HG03280 (cell line): ENCODE results near the gene RIC8A.
"Not testable (repeated sequence)": the region's sequence is repeated elsewhere in the genome, so short reads cannot be mapped to it uniquely, and the experiment has no call there.

Experiments
- ATAC-seq: cut with Tn5 transposase; IDR thresholded peaks from one replicate; pipeline ENCODE4 v1.9.1; 2021; ENCODE audit warnings: mild to moderate bottlenecking, moderate library complexity; ENCODE audit not compliant: unreplicated experiment

The RIC8A gene

DNA sequence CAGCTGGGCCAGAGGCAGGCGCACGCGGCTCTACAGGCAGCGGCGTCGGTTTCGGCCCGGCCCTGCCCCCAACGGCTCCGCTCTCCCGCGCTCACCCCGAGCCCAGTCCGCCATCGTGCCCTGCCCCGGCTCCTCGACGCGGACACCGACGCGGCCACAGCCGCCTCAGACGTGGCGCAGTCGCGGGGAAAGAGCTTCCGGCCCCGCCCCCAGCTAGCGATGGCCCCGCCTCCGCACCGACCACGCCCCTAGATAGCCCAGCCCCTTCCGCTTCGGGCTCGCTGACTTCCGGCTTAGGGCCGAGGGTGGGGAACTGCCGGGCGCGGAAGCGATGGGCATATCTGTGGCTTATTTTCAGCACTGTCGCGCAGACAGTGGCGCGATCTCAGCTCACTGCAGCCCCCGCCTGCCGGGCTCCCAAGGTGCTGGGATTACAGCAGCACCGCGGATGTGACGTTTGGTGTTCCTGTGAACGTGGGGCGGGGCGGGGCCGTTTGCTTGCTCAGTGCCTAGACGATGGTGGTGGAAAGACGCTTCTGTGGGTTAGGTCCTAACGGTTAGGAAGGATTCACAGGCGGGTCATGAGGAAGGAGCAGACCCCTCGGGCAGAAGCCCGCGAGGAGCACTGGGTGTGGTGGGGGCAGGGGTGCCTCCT lies at the start of gene RIC8A, which contains the start of gene BET1L:
Gene RIC8A (plus strand): TSS at position 501 of the 655 bp plus-strand sequence. CDS start 1,147 bp downstream, outside the sequence.
Gene BET1L (minus strand): TSS at position 192 of the 655 bp plus-strand sequence. CDS start 78 bp downstream, at position 114.
- ATAC-seq: peak; percentile 82

DNA sequence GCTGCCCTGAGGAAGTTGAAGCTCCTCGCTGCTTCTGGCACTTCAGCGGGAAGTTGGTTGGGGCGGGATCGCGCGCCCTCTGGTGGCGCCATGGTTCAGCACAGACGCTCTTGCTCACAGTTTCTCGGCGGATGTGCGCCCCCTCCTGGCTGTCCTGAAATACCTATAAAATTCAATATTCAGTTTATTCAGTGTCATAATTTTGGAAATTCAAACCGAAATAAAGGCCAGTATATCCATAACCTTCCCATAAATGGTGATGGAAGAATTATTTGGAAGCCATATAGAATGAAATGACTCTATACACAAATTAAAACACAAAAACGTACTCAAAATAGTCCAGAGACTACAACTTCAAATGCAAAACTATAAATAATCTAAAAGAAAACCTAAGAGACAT lies 27.3 kb upstream of the RIC8A start:
- ATAC-seq: not testable (repeated sequence)

GRCh38 chr11:189200-189783 lies 18.2 kb upstream of the RIC8A start:
- not testable (repeated sequence) for ATAC-seq

- ATAC-seq: peak; percentile 85
Observed at GRCh38 chr11:189843-190311, 17.6 kb upstream of the RIC8A start.

DNA sequence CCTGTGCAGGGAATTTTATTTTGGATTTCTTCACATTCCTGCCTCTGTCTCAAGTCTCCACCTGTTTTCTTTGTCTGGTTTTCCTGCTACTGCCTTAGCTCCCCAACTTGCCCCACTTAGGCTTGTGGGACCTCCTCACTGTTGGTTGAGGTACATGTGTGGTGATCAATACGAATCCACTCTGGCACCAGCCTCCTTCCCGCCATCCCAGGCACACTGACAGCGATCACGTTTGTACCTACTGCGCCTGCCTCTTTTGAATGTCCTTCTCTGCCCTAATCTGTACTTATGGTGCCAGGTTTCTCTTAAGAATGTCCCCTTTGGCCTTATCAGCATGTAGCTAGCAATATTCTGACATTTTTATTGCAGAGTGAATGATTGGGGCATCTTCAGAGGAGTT lies 17.0 kb upstream of the RIC8A start:
- ATAC-seq: not testable (repeated sequence)

GRCh38 chr11:191490-192478 lies 15.7 kb upstream of the RIC8A start:
- ATAC-seq: not testable (repeated sequence)

DNA sequence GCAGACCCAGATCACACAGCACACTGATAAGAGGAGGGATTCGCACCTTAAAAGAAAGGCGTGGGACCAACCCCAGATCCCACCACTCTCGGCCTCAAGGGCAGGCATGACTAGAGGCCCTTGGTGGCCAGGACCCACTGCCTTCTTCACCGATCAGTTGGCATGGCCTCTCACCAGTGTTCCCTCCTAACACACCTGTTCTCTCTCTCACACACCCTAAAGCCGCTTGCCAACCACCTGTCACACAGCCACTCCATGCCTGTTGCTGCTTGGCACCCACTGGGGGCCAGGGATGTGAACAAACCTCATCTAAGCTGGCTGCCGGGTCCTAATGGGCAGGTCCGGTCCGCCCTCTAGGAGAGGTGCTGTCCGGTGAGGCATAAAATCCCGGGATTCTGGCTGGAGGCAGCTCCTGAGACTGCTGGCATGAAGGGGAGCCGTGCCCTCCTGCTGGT lies 14.8 kb upstream of the RIC8A start, which contains the start of gene SCGB1C1:
Gene SCGB1C1 (plus strand): TSS at position 405 of the 455 bp plus-strand sequence. CDS start 22 bp downstream, at position 427.
- ATAC-seq: not testable (repeated sequence)

- not testable (repeated sequence) for ATAC-seq
Observed at GRCh38 chr11:193481-193880, 14.0 kb upstream of the RIC8A start.

DNA sequence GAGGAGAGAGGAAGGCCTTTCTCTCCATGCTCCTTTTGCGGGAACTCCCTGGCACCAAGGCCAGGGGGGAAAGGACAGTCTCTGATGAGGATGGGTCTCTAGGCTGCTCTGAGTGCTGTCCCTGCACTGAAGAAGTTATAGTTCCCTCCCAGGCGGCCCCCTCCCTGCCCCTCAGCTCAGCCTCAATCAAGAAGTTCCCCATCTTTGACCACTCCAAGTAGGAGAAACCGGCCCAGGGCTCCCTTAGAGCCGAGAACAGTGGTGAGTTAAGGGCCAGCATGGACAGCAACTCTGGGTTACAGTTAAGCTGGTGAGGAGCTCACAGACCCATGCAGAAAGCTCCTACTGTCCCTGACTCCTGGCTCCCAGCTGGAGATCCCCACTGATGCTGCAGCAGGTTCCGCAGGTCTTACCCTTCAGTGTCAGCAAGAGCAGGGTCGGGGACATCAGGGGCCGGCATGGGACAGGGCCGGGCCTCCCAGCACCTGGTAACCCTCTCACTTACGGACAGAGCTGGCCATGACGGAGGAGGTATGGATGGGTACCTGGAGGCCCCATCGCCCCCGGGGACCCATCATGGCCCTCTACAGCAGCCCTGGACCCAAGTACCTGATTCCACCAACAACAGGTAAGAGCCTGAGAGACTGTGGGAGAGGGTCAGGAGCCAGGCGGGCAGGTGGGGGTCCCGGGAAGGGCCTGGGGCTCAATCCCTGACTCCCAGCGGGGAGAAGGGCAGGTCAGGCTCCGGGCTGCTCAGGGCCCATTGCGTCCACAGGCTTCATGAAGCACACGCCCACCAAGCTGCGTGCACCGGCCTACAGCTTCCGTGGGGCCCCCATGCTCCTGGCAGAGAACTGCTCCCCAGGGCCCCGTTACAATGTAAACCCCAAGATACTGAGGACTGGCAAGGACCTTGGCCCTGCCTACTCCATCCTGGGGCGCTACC lies 10.4 kb upstream of the RIC8A start:
- ATAC-seq: no peak

- no peak for ATAC-seq
Observed at GRCh38 chr11:197741-198235, 9.7 kb upstream of the RIC8A start.

DNA sequence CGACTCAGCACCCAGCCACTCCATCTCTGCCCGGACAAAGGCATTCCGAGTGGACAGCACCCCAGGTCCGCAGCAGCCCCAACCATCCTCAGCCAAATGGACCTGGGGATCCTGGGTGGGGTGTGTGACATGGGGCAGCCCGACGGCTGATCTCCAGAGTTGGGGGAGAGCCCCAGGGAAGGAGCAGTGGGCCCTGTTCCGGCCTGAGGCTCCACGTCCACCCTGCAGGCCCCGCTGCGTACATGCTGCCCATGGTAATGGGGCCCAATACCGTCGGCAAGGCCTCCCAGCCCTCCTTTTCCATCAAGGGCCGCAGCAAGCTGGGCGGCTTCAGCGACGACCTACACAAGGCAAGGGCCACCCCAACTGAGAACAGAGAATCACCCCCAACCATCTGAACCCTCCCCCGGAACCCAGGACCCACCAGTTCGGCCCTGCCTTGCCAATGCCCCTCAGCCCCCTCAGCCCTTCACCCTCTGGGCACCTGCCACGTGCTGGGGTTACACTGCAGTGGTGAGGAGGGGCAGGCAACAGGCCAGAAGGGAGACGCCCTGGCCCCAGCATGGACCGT lies 9.2 kb upstream of the RIC8A start:
- no peak for ATAC-seq

- no peak for ATAC-seq
Observed at GRCh38 chr11:199004-199581, 8.4 kb upstream of the RIC8A start.

GRCh38 chr11:199782-200181 lies 7.7 kb upstream of the RIC8A start:
- ATAC-seq: no peak

DNA sequence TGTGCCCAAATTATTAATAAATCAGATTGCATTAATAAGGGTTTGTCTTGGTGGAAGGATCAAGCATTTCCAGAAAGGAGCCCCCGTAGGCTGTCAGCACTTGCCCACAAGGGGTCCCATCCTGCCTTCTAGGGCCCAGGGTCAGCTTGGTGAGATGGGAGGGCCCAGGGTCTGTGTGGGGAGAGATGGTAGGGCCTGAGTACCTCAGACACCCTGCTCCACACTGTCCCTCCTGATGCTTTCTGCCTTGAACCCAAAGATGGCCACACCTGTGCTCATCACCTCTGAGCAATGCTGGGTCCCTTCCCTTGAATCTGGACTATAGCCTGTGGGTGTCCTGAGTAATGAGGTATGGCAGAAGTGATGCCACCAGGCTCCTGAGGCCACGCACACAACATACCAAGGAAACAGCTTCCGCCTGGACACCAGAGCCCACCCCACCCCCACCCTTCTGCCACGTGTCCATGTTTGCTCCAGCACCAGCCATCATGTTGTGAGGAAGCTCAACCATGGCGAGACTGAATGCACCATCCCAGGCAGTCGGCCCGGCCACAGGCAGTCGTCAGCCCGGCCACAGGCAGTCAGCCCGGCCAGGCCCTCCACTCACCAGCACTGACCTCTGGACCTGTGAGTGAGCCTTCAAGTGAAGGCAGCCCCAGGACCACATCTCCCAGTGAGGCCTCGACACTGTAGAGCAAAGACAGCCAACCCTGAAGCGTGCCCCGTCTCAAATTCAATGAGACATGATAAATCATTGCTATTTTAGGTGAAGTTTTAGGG lies 7.1 kb upstream of the RIC8A start:
- ATAC-seq: no peak

- no peak for ATAC-seq
Observed at GRCh38 chr11:201966-202365, 5.5 kb upstream of the RIC8A start.

GRCh38 chr11:202490-202889 lies 5.0 kb upstream of the RIC8A start:
- ATAC-seq: no peak

GRCh38 chr11:203056-203944 lies 4.2 kb upstream of the RIC8A start:
- ATAC-seq: no peak
